ENCODE data around the gene RGS19.
"Not testable (repeated sequence)": the region's sequence is repeated elsewhere in the genome, so short reads cannot be mapped to it uniquely, and the experiment has no call there.

The RGS19 gene

DNA sequence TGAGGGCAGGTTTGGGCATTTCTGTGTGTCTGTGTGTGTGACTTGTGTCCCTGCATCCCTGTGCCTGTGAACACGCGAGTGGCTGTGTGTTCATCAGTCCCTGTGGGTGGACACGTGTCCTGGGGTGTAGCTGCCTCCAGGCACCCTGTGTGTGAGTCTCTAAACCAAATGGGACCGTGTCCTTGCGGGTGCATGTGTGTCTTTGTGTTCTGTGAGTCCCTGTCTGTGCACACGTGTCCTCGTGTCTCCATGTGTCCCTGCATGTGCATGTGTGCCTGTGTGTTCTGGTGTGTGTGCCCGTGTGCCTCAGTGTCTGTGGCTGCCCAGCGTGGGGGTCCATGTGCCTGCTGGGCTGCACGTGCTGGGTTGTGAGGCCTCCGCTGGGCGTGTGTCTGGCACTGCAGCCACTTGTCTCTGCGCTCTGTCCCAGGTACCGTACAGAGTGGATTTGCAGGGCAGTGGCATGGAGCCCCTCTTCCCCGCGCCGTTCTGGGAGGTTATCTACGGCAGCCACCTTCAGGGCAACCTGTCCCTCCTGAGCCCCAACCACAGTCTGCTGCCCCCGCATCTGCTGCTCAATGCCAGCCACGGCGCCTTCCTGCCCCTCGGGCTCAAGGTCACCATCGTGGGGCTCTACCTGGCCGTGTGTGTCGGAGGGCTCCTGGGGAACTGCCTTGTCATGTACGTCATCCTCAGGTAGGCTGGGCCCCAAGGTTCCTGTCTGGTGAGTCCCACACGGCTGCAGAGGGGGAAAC is 13.1 kb upstream of the RGS19 start:
- DNase-seq, result no peak

DNA sequence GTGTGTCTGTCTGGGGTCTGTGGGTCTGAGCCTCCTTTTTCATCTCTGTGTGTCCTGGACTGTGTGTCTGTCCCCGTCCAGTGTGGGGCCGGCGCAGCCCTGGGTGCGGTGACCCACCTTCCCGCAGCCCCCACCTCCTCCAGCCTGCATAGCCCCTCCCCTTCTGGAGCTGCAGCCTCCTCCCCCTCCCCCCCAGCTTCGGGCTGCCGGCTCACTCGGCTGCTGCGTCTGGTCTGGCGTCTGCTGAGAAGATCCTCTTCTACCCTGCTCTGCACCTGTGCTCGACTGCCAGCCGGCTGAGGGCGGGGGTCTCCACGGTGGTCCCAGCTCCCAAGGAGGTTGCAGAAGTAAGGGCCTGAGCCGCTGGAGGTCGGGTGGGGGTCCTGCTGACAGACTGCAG is 12.5 kb upstream of the RGS19 start:
- DNase-seq, result no peak

DNA sequence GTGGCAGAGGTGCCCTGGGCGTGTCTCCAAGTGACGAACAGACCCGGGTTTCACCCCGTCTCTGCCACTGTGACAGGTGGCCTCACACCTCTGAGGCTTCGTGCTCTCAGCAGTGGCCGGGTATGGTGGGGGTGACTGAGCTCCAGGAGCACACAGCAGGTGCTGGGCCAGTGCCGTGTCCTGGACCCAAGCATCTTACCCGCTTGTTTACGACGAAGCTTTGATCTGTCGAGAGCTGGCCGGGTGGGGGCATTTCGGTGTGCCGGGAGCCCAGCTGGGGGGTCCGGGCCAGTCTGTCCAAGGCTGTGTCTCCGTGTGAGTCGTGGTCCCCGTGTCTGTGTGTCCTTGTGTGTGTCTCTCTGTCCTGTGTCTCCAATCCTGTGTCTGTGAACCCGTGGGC is 12.0 kb upstream of the RGS19 start:
- no peak for DNase-seq

GRCh38 chr20:64090165-64090564 is 10.8 kb upstream of the RGS19 start:
- no peak for DNase-seq

DNA sequence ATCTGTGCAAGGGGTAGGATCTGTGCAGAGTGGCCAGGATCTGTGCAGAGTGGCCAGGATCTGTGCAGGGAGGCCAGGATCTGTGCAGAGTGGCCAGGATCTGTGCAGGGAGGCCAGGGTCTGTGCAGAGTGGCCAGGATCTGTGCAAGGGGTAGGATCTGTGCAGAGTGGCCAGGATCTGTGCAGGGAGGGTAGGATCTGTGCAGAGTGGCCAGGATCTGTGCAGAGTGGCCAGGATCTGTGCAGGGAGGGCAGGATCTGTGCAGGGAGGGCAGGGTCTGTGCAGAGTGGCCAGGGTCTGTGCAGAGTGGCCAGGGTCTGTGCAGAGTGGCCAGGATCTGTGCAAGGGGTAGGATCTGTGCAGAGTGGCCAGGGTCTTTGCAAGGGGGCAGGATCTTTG is 9.3 kb upstream of the RGS19 start:
- not testable (repeated sequence) for DNase-seq

GRCh38 chr20:64087226-64087825 is 8.0 kb upstream of the RGS19 start:
- not testable (repeated sequence) for DNase-seq

- DNase-seq, result no peak
These were observed 7.5 kb upstream of the RGS19 start for GRCh38 chr20:64086801-64087200.

DNA sequence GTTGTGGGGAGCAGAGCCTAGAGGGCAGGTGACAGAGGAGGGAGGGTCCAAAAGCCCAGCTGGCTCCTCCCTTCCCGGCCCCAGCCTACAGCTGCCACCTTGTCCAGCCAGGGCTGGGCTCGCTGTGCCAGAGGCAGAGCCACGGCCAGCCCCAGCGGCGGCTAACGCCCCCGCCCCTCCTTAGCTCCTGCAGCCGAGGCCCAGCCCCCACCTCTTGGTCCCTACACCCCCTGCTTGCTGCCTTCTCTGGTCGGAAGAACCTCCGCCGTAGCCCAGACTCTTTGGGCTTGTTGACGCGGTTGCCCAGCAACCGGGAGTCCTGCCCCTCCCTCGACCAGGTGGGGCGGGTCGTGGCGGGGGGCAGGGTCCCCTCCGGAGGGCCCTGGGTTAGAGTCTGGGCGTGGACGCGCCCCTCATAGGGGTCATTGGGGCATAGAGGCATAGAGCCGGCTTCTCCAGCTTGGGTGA is 5.4 kb upstream of the RGS19 start:
- DNase-seq, result no peak

DNA sequence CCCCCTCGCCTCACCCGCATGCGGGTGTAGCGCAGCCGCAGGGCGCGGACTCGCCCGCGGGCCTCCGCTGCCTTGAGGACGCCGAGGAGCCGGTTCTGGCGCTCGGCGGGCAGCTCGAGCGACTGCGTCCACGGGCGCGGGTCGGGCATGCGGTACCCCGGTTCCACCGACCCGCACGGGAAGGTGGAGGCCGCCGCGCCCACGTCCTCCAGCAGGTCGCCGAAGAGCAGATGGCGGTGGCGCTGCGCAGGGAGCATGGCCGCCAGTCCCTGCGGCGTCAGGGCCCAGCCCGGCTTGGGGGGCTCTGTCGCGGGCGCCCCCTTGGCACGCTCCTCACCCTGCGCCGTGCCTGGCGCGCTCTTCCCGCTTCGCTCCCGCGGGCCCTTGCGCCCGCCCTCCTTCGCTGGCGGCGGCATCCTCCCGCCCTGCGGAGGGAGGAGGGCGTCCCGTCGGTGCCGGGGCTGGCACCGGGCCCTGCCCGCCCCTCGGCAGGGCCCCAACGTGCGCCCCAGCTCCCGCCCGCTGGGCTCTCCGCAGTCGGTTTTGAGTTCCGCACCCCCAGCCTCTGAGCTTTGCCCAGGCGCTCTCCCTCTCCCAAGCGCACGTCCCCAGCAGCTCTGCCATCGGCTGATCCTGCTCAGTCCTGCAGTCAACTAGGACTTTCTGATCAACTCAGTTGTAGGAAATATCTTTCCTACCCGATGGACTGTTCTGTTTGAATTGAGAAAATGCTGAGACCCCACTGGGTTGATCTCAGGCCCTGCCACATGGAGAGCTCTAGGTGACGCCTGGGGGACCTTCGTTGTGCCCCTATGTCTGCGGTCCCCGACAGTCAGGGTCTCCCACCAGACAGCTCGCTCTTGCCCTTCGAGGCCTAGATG is 4.7 kb upstream of the RGS19 start, which contains the start of gene LKAAEAR1:
LKAAEAR1 (minus strand) TSS at position 595 of the 881 bp plus-strand sequence; CDS start at position 416, 179 bp downstream.
- DNase-seq, result no peak

DNA sequence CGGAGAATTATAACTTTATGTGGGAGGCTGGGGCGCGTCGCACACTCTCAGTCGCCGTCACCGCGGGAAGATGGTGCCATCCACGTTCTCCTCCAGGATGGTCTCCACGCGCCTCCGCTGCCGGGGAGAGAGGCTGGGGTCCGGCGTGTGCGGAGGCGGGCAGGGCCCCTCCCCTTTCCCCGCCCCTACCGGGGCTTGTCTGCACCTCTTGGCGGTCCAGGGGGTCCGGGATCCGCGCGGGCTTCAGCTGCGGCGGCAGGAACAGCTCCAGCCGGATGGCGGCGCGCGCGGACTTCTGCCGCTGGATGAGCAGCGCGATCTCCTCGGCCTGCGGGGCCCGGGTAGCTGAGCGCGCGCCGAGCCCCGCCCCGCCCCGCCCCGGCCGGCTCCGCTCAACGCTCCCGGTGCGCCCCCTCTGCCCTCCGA is 4.1 kb upstream of the RGS19 start:
- no peak for DNase-seq

DNA sequence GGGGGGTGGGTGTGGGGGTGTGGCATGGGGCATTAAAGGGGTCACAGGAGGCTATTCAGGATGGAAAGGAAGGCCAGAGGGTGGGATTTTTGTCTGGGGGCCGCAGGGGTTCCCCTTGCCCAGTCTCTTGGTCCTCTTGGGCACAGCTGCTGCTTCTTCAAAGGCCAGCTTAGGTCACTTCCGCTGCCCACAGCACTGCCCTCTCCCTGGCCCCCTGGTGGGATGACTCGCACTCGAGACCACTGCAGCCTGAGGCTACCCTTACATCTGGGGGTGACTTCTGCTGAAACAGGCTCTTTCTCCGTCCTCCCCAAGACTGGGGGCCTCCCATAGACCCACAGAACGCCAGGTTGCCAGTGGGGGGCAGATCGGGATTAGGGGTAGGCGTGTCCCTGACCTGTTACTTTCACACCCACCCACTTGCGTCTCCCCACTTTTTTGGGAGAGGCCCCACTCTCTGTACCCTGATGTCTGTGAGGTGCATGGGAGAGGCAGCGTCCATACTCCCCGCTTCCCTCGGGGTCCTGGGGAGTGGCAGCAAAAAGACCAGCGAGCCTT is 3.6 kb upstream of the RGS19 start:
- no peak for DNase-seq

DNA sequence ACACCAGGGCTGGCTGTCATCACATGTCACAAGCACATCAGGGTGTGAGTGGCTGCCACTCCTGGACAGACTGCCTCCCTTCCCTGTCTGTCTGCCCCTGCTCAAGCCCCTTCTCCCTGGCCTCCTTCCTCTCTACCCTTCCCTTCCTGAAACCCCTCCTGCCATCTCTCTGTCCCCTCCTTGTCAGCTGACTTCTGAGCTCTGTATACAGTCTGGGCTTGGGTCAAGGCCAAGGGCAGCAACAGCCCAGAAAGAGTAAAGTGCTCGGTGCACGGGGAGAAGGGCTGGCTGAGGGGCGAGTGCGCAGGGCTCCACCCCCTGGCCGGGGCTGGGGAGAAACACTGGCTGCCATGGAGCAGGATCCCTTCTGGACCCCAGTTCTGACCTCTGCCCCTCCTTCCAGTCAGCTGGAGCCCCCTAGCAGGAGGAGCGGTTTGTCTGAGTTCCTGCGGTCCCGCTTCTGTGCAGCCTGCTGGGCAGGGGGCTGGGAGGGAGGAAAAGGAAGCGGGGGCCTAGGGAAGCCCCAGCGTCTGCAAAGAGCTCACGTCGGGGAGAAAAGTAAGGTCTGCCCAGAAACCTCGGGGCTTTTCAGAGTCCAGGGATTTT is 2.9 kb upstream of the RGS19 start:
- DNase-seq, result no peak

- DNase-seq, result no peak
These were observed 2.3 kb upstream of the RGS19 start for GRCh38 chr20:64081624-64081964.

DNA sequence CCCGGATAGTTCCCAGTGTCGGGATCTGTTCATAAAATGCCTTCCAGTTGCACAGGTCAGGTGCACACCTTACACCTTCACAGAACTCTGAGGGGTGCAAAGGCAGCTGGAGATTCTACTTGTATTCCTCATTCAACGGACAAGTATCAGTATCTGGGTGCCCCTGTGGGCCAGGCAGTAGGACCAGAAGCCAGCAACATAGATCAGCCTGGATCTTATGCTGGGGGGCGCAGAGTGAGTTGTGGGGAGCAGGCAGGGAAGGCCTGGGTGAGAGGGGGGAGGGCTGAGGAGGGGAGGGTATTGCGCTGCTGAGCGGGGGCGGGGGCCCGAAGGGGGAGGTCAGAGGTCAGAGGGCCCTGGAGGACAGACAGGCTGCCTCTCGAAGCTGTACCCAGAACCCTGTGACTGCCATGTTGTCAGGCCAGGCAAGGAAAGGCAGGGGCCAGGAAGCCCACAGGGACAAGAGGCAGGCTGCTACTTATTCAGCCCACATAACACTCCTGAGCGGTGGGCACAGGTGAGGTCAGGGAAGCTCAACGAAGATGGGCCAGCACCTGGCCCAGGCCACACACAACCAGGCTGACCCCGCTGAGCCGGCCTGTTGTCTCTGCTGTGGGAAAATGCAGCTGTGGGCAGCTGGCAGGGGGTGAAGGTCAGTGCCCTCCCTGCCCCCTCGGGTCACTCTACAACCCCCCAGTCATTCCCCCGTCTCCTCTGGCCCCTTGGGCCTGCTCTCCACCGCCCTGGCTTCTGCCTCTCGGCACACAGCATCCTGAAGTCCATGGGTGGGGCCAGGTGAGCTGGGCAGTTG is 1.7 kb upstream of the RGS19 start:
- no peak for DNase-seq

DNA sequence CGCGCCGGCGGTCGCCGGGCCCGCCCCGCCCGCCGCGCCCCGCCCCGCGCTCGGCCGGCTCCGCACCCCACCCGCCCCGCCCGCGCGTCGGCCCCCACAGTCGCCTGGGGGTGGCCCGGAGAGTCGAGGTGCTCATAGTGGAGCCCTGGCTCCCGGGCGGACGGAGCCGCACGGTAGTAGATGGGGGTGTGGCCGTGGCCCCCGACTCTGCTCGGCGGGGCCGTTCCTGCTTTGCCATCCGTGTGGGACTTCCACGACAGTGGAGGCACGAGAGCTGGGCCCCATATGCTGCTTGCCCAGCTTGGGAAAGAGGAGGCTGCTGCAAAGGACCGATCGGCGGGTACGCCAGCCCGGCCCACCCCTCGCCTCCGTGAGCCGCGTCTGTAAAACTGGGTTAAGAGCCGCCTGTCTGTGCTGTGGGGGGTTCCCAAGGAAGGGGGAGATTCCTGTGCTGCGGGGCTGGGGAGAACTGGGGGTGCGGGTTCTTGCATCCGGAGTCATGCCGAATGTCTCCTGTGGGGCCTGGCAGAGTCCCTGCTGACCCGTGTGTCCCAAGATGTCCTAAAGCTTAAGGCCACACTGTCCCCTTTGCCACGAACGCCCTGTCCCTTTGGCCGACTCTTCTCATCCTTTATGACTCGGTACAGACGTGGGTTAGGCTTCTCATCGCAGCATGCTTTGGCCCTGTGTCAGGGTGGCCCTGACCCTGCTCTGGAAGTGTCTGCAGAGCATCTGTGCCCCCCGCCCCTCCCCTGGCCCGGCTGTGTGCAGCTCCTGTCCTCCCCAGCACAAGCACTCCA is 895 bp upstream of the RGS19 start, which contains the start of gene OPRL1:
OPRL1 (plus strand) TSS at position 70 of the 800 bp plus-strand sequence. CDS start 12,639 bp downstream, outside the sequence.
- no peak for DNase-seq

GRCh38 chr20:64078934-64079272 is 415 bp downstream of the RGS19 start:
- no peak for DNase-seq

- no peak for DNase-seq
These were observed 1.3 kb downstream of the RGS19 start for GRCh38 chr20:64077876-64078551.

DNA sequence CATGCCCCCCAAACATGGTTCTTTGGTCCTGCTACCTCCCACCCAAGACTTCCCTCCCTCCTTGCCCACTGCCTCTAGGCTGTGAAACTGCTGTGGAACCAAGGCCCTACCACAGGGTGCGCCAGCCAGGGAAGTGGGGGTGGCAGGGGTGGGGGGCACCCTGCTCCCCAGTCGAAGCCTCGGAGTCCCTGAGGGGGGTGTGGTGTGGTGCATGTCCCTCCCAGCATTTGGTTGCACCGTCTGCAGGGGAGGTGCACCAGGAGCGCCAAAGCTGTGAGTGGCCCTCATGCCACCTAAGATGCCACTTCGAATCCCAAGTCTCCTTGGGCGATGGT is 1.8 kb downstream of the RGS19 start:
- no peak for DNase-seq

DNA sequence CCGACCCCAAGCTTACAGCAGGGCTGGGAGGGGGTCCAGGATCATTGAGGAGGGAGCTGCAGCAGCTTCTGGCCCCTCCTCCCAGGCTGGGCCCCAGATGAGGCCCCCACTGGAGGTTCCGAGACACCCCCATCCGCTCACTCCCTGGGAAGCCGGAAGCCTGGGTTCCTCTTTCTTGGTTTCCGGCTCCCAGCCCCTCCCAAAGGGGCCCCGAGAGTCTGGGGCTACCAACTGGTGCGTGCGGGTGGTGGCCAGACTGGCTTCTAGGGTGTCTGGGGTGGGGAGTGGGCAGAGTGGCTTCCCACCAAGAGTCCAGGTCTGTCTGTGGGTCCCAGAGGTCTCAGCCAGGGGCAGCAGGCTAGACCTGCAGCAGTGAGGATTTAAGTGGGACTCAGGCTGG is 2.2 kb downstream of the RGS19 start:
- DNase-seq, result no peak
